Mesenteric fat pad (tissue), 1 donor: ENCODE data around the gene ADCY3. TPM values are rescaled to one million over a fixed set of nuclear protein-coding genes. Genes with fewer than 3 reads are reported as not detected.

Experiments used
- DNase-seq: peaks from one replicate; pipeline ENCODE4 v3.0.0-alpha.2; 2020; ENCODE audit warnings: low spot score
- total RNA-seq: library from RNA; stranded (reverse); fragmentation: NEBNext Ultra II Directional; extraction: Animal tissue kit (Norgen Biotek cat#: 25700); gene quantifications from one replicate; pipeline ENCODE4 v1.2.1, GENCODE V29; 2021
- donor health status: DM: yes; HTN: yes; CAD: no.

Gene ADCY3
- total RNA-seq, 1 donor from 2014 or later, result 216 TPM

DNA sequence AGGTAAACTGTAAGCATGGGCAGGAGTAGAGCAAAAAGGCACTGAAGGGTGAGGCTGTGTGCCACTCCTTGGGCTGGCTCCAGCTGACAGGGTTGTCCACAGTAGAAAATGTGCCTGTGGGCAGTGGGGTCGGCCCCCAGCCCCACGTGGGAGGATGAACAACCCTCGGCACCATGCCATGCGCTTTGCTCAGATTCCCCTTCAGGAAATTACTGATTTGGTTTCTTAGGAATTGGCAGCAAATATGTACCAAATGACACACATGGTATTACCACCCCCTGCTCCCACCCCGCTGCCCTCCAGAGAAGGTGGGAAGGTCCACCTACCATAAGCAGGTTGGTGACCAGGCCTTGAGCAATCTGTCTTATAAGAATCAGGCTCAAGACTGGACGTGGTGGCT is 13.6 kb downstream of the ADCY3 start:
- no peak for DNase-seq

DNA sequence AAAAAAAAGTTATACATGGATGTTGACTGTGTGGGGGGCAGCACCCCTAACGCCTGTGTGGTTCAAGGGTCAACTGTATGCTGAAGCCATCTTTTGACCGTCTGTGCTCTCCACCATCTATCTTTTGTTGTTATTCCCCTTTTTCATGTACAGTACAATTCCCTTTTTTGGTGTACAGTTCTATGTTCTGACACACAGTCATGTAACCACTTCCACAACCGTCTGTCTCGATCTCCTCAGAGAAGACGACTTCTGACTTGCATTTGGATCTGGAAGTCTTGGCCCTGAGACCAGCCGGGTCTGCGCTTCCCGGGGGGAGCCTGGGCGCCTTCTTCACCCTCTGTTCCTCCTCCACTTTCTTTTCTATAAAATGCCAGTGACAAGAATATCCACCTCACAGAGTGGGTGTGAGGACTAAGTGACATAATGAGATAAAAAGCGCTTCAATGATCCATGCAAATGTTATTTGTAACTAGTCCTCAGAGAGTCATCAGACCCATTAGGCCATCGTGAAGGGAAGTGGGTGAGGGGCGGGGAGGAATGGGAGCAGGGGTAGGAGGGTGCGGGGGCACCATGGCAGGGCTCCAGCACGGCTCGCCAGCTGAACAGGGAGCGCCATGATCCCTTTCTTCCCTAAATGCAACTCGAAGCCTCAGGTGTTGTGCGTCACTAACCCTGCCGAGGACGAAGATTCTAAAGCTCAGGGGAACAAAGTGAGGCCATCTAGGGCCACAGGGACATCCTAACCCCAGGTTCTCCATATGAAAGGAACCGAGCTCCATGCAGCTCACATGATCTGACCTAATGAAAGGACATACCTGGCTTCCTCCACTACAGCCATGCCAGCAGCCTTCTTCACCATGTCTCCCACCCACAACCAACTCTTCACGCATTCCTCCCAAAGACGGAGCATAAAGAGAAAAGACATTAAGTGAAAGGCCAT is 16.6 kb downstream of the ADCY3 start:
- DNase-seq, result no peak

DNA sequence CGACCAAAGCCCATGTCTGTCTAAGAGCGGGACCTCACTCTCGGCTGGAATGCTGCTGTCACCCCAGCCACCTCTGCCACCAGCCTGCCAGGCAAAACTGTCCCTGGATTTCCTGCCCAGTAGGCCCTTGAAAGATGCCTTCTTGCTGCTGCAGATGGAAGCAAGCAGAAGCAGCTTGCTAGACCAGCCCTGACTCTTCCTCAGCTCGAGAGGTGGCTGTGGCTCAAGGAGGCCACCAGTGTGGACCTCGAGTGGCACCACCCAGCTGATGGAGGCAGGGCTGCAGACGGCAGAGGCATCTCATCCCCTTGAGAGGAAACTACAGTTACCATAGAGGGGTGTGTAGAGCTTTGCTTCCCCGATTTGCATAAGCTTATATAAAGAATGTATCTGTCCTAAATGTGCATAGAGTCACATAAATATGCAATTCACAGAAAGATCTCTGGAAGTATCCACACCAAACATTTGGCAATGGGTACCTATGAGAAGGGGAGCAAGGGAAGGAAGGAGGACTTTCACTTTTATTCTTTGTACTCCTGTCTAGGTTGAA is 20.6 kb downstream of the ADCY3 start:
- no peak for DNase-seq

DNA sequence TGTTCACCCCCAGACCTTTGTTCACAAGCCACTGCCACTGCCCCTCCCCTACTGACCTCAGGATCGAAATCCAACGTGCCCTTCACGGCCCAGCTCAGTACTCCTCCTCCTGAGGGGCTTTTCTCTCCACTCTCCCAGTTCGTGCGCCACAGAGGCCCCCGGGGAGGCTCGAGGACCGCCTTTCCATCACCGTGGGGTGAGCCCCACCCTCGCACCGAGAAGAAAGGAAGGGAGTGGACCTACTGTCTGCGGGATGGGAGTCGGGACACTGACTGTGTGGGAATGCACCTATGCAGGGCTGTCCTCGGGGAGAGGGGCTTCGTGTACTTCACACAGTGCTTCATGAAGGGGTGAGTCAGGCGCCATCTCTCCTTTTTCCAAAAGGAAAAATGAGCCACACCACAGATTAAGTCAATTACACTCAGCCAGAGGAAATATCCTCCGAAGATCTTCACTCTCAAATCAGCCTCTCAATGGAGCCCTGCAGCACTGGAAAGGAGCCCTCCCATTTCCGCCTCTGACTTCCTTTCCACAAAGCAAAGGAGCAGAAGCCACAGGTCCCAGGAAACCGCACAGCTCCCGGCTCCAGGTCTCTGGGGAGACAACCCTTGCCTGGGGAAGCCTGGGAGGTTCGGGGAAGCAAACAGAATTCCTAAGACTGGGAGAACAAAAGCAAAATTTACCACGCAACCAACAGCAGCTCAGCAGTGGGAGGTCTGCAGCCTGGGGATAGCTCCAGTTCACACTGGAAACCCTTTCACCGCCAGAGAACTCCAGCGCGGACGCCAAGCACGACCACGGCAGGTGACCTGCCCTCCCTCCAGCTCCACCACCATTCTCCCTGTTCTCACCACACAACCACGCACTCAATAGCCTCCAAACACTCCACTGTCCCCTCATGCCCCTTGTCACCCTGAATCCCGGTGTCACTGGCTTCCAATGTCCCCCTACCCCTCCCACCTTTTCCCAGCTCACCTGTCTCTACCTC is 21.6 kb downstream of the ADCY3 start:
- DNase-seq, result no peak

DNA sequence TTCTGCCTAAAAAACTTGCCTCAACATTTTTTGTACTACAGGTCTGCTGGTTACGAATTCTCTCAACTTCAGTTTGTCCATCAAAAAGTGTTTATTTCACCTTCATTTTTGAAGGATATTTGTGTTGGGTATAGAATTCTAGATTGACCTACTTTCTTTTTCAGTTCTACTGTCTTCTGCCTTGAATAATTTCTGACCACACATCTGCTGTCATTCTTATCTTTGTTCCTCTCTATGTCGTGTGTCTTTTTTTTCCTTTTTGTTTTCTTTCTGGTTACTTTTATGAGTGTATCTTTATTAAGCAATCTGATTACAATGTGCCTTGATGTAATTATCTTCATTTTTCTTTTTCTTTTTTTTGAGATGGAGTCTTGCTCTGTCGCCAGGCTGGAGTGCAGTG is 25.3 kb downstream of the ADCY3 start:
- no peak for DNase-seq

DNA sequence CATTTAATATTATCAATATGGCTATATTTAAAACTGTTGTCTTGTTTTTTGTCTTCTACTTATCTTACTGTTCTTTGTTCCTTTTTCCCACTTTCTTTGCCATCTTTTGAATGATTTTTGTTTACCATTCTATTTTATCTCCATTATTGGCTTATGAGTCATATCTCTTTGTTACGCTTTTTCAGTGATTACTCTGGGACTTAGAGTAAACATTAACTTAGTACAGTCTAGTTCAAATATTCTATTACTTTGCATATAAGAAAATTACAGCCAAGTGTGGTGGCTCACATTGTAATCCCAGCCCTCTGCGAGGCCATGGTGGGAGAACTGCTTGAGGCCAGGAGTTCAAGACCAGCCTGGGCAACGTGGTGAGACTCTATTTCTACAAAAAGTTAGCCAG is 26.1 kb downstream of the ADCY3 start:
- no peak for DNase-seq

DNA sequence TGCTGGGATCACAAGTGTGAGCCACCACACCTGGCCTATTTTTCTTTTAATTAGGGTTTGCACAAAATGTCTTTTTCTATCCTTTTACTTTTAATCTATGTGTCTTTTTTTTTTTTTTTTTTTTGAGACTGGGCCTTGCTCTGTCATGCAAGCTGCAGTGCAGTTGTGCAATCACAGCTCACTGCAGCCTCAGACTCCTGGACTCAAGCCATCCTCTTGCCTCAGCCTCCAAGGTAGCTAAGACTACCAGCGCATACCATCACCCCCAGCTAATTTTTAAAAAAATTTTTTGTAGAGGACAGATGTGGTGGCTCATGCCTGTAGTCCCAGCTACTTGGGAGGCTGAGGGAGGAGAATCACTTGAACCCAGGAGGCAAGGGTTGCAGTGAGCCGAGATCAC is 27.1 kb downstream of the ADCY3 start:
- DNase-seq, result no peak

DNA sequence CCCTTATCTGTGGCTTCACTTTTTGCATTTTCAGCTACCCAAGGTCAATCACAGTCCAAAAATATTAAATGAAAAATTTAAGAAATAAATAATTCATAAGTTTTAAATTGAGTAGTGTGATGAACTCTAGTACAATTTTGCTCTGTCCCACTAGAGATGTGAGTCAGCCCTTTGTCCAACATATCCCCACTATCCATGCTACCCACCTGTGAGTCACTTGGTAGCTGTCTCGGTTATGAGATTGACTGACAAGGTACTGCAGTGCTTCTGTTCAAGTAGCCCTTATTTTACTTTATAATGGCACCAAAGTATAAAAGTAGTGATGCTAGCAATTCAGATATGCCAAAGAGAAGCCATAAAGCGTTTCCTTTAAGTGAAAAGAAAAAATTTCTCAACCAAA is 28.8 kb downstream of the ADCY3 start:
- no peak for DNase-seq

DNA sequence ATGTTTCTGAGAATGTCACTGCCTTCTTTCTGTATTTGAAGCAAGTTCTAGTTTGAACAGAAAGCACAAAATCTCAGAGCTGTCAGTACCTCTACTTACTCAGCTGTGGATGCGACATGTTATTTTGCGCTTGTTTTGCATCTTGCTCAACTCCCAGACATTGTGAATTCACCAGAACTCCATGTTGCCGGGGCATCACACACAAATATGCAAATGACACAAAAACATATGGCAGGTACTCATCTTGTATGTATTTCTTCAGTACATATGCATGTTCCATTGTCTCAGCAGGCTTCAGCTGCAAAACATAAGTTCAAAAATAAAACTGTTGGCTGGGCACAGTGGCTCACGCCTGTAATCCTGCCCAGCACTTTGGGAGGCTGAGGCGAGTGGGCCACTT is 30.8 kb downstream of the ADCY3 start:
- DNase-seq, result peak; percentile 20

DNA sequence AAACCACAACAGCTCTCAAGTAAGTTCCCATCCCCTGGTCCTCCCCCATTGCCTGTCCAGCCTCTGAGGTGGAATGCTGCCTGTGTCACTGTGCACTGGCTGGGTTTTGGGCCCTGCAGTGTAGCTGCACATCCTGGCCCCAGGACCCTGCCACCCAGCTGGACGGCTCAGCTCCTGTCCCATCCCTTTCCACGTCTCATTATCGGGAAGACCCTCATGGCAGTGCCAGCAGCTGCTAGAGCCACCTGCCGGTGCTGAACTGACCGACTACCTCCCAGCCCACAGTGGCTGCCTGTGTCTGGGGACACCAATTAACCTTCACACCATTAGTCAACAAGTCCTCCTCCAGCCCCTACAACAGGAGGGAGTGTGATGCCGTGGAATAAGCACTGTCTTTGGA is 31.9 kb downstream of the ADCY3 start:
- peak; percentile 72 for DNase-seq

DNA sequence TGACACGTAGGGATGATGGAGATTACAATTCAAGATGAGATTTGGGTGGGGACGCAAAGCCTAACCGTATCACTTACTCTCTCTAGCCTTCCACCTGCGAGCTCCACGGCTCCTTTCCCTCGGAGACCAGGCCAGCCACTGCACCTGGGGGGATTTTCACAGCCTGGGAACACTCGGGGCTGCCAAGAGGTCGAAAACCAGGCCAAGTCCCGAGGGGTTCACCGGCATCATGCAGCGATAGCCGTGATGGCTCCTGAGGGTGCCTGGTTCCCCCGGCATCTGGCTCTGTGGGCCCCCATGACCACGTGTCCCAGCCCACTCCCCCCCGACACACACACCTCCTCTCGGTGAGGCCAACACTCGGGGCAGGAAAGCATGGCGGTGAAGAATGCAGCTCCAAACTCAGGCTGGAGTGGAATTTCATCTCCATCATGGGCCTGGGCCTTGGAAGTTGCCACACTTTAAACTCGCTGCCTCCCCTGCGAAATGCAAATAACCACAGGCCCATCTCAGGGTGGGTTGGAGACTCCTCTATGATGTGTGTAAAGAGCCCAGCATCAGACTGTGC is 32.6 kb downstream of the ADCY3 start:
- peak; percentile 72 for DNase-seq

DNA sequence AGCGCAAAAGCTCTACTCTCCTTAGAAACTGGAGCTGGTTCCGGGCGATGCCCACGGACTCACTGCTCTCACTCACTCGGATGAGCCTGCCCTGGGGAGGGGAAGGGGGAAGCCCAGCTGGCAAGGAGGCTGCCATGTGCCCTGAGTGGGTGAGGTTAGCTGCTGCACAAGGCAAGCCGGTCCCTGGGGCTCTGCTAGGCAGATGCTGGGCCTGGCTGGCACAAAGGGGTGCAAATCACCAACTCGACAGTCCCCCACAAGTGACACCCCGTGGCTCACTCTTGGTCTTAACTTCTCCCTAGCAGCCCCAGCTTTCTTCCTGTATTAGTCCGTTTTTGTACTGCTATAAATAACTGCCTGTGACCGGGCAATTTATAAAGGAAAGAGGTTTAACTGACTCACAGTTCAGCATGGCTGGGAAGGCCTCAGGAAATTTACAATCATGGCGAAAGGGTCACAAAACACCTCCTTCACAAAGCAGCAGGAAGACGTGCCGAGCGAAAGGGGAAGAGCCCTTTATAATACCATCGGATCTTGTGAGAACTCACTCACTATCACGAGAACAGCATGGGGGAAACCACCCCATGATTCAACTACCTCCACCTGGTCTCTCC is 33.2 kb downstream of the ADCY3 start:
- peak; percentile 84 for DNase-seq

DNA sequence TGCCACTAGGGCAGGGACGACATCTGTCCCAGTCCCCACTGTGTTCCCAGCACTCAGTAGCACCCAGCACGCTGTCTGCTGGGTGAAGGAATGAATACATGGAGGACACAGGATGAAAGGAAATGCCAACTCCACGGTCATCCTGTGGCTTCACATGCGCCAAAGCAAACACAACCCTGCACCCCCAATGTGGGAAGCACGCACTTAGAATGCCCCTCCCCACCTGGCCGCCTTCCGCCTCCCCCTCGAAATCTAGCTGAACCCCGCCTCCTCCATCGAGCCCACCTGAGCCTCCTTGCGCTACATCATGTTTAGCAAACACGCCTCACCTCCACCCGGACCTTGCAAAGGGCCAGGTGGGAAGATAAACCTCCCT is 33.9 kb downstream of the ADCY3 start:
- DNase-seq, result peak; percentile 47

DNA sequence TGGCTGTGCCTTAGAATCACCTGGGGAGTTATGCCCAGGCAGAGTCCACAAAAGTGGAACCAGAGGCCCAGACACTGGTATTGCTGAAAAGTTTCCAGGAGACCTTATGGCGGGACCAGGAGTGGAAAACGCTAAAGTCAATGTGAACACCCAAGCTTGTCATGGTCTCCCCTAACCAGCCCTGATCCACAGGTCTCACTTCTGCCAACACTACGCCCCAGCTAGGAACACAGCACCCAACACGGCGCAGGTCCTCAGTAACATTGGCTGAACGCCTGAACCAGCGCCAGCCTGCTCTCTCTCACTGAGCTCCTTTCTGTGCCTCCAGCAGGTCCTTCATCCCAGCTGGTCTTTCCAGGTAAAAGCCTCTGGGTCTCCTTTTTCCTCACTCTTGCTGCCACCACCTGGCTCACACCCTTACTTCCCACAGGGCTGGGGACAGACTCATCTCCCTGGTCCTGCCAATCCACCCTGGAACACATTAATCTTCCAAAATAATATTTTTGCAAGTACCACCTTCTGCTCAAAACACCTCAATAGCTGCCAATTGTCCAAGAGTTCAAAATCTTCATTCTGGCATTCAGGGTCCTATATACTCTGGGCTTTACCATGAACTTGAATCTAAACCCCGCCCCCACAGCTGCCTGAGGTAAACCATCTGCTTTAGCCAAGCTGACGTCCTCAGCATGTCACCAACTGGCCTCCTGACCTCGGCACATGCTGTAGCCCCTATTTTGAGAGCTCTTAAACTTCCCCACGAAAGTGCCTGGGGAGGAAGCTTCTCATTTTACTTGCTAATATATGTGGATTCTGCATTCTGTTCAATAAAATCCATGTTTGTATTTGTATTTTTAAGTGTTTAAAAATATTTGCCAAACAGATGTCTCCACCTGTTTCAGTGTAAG is 34.6 kb downstream of the ADCY3 start:
- DNase-seq, result peak; percentile 67

DNA sequence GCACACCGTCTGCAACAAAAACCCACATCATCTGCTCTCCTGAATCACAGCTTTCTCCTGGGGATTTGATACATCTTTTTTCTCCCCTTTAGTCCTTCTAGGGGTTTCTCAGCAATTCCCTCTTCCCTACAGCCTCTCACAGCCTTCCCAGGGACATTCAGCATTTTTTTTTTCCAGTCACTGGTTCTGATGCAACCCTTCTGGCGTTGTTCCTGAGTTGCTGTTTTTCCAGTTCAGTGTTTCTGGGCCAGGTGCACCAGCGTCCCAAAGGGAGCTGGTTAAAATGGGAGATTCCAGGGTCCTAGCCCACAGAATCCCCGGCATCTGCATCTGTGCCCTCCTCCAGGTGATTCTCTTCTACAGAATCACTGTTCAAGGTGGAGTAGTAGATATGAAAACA is 36.1 kb downstream of the ADCY3 start:
- no peak for DNase-seq

DNA sequence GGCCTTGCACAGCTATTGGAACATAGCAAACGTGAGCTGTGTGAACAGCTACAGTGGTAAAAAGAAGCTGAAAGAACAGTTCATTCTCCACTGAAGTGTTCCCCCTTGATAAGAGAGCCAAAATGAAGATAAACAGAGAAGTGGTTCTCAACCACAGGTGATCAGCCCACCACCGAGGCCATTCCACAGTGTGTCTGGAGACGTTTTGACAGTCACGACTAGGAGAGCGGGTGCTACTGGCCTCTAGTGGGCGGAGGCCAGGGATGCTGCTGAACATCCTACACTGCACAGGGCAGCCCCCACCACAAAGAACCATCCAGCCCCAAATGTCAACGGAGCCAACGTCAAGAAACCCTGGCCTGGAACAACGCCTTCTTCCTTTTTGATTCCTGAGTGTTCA is 38.4 kb downstream of the ADCY3 start:
- DNase-seq, result peak; percentile 57

DNA sequence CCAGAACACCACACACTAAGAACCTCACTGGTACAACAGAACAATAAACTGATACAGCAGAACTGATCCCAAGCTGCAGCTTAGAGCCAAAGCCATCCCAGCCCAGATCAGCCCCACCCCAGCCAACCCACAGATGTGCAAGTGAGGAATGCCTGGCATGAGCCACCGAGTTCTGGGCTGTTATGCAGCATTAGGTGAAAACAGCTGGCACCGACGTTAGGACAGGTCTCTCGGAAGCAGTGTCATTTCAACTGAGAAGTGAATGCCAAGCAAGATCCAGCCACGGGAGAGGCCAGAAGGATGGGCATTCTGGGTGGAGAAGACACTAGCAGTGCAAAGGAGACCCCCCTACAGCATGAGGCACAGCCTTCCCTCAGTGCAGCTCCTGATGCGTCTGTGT is 38.9 kb downstream of the ADCY3 start:
- DNase-seq, result peak; percentile 83

DNA sequence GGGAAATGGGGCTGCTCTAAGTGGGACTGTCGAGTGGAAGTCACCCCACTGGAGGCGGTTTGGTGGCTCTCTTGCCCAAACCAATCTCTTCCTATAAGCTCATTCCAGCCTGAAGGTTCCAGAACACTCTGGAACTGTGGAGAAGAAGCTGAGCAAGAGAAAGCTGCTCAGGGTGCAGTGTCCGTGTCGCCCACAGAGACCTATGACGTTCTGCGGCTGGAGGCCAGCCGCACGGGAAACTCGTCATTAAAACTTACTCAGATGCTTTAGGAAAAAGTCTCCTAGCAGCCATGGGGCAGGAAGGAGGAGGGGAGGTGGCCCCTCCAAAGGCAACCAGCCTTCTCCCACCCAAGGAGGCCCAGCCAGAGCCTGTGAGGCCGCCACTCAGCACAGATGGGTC is 41.7 kb downstream of the ADCY3 start:
- DNase-seq, result peak; percentile 71

DNA sequence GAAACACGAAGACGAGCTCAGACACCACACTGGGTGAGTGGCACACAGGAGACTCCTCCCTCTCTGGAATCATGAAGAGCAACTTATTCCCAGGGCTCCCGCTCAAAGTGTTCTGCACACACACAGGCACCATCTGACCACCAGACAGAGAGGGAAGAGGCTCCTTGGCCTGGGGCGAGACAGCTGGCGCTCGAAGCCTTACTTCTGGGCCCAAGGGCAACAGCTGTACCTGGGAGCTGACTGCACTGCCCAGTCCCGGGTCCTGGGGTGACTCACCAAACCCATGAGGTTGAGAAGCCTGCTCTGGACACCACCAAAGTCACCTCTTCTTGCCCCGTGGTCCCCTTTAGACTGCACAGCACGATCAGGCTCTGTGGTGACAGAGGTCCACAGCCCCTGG is 42.4 kb downstream of the ADCY3 start:
- peak; percentile 74 for DNase-seq

DNA sequence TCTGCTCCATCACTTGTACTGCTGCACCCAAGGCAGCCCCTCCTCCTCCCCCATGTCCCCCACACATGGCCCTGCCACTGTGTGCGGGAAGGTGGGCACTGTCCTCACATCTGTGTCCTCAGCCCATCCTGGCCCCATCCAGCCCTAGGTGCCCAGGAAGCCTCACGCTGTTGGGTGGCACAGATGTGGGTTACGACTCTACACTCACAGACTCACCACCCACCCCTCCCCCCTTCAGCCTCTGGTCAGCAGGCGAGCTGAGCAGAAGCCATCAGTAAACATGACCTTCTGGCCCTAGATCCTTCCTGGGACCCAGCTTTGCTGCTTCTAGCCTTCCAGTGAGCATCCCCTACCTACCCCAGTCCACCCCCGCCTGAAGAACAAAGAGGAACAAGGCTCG is 43.0 kb downstream of the ADCY3 start:
- DNase-seq, result peak; percentile 60
